Neural progenitor cell (in vitro differentiated cells): Measurements from ENCODE around the gene RAB17.
"Not testable (repeated sequence)": the region's sequence is repeated elsewhere in the genome, so short reads cannot be mapped to it uniquely, and the experiment has no call there.

ENCODE experiments used
- CTCF ChIP-seq: fragments of 200-600 bp; sonication (generic); IDR thresholded peaks from 2 replicates; pipeline ENCODE4 v1.5.1; 2017; ENCODE audit warnings: antibody characterized with exemption, mild to moderate bottlenecking
- EZH2 ChIP-seq: fragments of 200-600 bp; sonication (generic); IDR thresholded peaks from 2 replicates; pipeline ENCODE4 v1.6.1; 2017; ENCODE audit warnings: antibody characterized with exemption, mild to moderate bottlenecking, moderate library complexity
- EZH2phosphoT487 ChIP-seq: fragments of 200-600 bp; sonication (generic); IDR thresholded peaks from 2 replicates; pipeline ENCODE4 v1.6.1; 2017; ENCODE audit warnings: antibody characterized with exemption

GRCh38 chr2:237595829-237596519, 5.4 kb upstream of the RAB17 start:
- not testable (repeated sequence) for TF ChIP-seq EZH2phosphoT487, EZH2, CTCF
